ENCODE data around the gene RAB12. TPM values are rescaled to one million over a fixed set of nuclear protein-coding genes. Genes with fewer than 3 reads are reported as not detected.

Gene RAB12
- total and polyA plus RNA-seq, 2 of the 13 experiments (the other 11 are each of a cell fraction or from before 2014, with no cell fraction given): 9.5 to 25.3 TPM

DNA sequence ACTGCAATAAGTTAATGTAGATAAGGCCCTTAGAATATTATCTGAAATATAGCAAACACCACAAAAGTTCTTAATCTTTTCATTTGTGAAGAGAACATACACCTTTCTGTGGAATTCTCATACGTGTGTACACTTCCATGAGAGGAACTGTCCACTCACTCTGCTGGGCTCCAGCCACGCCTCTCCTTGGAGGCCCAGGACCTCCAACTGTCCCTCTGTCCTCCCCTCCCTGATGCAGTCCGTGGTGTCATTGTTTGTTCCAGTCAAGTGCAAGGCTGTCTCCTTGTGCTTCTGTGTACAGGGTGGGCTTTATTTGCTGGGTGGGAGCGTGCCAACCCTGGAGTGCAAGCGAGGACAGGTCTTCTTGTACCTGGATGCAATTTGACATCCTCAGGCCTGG is 8.7 kb downstream of the RAB12 start:
- ChIA-PET CTCF (ENCODE audit: low intra/inter-chr PET ratio, low total read pairs) (no interaction called here), POLR2A (no interaction called here)
- intact Hi-C loops (cut with micrococcal nuclease; ENCODE audit: unreplicated experiment): no loop called here
- no TSS peak for BruUV-seq (replicated peaks)
- TF ChIP-seq TSC22D2 (CRISPR knock-in tag; IDR thresholded peaks at IDR 0.05; ENCODE audit: borderline replicate concordance) (no peak), ZNF83 (CRISPR knock-in tag; IDR thresholded peaks at IDR 0.05; ENCODE audit: borderline replicate concordance) (no peak), KDM4B (CRISPR knock-in tag; IDR thresholded peaks at IDR 0.05) (no peak)
- Histone ChIP-seq H2AFZ (ENCODE audit: low read length) (no peak overlapping the region), H3K36me3 (replicated peaks in 1 of 2; ENCODE audit: control insufficient read depth in 1 of 2, insufficient read depth in 2 of 2, low read length in 2 of 2) (peaks cover 1 to 4% of the 10 kb centered on the region in 2 experiments; a peak in 2 of 5 replicates), H3K27me3 (ENCODE audit: control insufficient read depth in 1 of 2, insufficient read depth in 2 of 2, low read length in 2 of 2) (no peaks in the 10 kb centered on the region), H3K27ac (ENCODE audit: extremely low read length, insufficient read depth, low read length) (no peak overlapping the region), H3K9ac (ENCODE audit: insufficient read depth, low read depth, low read length) (no peak overlapping the region), H3K79me2 (ENCODE audit: insufficient read depth, low read length) (peaks cover 84% of the 10 kb centered on the region), H3K4me2 (ENCODE audit: low read depth, low read length) (no peak overlapping the region), H4K20me1 (ENCODE audit: insufficient read depth, low read length) (peaks cover 15% of the 10 kb centered on the region), H3K4me3 (replicated peaks in 1 of 3; ENCODE audit: insufficient read depth in 1 of 3, low read depth in 2 of 3, low read length in 3 of 3) (no peak overlapping the region), H3K4me1 (ENCODE audit: insufficient read depth, low read length) (peaks cover 41% of the 10 kb centered on the region), H3K9me3 (ENCODE audit: low read length) (no peaks in the 10 kb centered on the region)
- WGBS (ENCODE audit: low lambda C conversion rate): 88% methylated on average over 5 of the region's 5 CpGs
- ATAC-seq (no peak), FAIRE-seq (no peak), DNase-seq (ENCODE audit: low spot score) (no peak)
- in situ Hi-C loops (cut with HindIII; ENCODE audit: extremely low pct_ligation_motif_present, low pct_unique_long_range_greater_than_20kb): no loop called here

GRCh38 chr18:8619041-8619440 is 9.8 kb downstream of the RAB12 start:
- Histone ChIP-seq H3K4me3 (replicated peaks in 1 of 3; ENCODE audit: insufficient read depth in 1 of 3, low read depth in 2 of 3, low read length in 3 of 3) (no peak overlapping the region), H3K27me3 (ENCODE audit: control insufficient read depth in 1 of 2, insufficient read depth in 2 of 2, low read length in 2 of 2) (no peaks in the 10 kb centered on the region), H3K79me2 (ENCODE audit: insufficient read depth, low read length) (peaks cover 79% of the 10 kb centered on the region), H2AFZ (ENCODE audit: low read length) (no peak overlapping the region), H3K36me3 (replicated peaks in 1 of 2; ENCODE audit: control insufficient read depth in 1 of 2, insufficient read depth in 2 of 2, low read length in 2 of 2) (peaks cover 1 to 4% of the 10 kb centered on the region in 2 experiments; a peak in 2 of 5 replicates), H3K4me2 (ENCODE audit: low read depth, low read length) (no peak overlapping the region), H3K9ac (ENCODE audit: insufficient read depth, low read depth, low read length) (no peak overlapping the region), H3K4me1 (ENCODE audit: insufficient read depth, low read length) (peaks cover 30% of the 10 kb centered on the region), H3K27ac (ENCODE audit: extremely low read length, insufficient read depth, low read length) (no peak overlapping the region), H3K9me3 (ENCODE audit: low read length) (no peaks in the 10 kb centered on the region), H4K20me1 (ENCODE audit: insufficient read depth, low read length) (peaks cover 15% of the 10 kb centered on the region)
- FAIRE-seq (no peak), ATAC-seq (no peak), DNase-seq (ENCODE audit: low spot score) (no peak)
- BruUV-seq (replicated peaks): no TSS peak
- TF ChIP-seq ZBTB2 (CRISPR knock-in tag; IDR thresholded peaks at IDR 0.05; ENCODE audit: low read depth): no peak
- CTCF ChIA-PET (ENCODE audit: low intra/inter-chr PET ratio, low total read pairs): no interaction called here
- POLR2A ChIA-PET: no interaction called here
- WGBS (ENCODE audit: low lambda C conversion rate): 95% methylated on average over 5 of the region's 5 CpGs
- intact Hi-C loops (cut with micrococcal nuclease; ENCODE audit: unreplicated experiment) (no loop called here), in situ Hi-C loops (cut with HindIII; ENCODE audit: extremely low pct_ligation_motif_present, low pct_unique_long_range_greater_than_20kb) (no loop called here)

Data from HepG2 (cell line).